ENCODE measurements around the gene TMEM35B.
A peak's percentile ranks its signal among the peaks of the same experiment; 100 is the strongest.
"Not testable (repeated sequence)": the region's sequence is repeated elsewhere in the genome, so short reads cannot be mapped to it uniquely, and the experiment has no call there.

Gene TMEM35B

DNA sequence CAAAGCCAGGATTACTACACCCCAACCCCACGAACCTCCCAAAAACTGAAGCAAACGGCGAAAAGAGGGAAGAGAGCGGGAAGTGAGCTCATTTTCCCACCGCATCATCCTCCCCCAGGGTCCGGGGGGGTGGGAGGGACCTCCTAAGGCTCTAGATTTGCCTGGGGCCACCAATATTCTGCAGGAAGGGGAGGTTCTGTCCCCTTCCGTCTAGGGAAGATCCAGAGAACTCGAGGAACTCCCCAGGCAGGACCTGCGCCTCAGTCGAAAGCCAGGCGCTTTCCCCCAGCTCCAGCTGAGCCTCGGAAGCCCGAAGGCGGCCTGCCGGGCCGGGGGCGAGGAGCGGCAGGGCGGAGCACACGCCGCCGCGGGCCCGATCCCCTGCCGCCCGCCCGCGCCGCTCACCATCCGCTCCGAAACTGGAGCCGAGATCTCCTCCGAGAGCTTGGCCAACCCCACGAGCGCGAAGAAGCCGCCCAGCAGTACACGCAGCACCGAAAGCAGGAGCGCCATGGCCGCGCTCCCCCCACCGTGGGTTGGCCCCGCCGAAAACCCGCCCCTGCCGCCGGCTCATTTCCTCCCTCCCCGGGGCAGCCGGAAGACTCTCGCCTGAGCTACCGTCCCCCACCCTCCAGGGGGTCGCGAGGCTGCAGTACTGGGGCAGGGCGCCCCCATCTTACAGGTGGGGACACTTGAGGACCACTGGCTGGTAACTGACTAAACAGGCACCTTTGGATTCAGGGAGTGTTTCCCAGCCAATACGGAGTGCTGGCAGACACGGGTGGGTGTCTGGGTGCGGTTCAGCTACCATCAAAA lies at the start of gene TMEM35B:
TMEM35B (minus strand) TSS at position 555 of the 816 bp plus-strand sequence; CDS start at position 513, 42 bp downstream.
- peak; percentile 44 for DNase-seq

DNA sequence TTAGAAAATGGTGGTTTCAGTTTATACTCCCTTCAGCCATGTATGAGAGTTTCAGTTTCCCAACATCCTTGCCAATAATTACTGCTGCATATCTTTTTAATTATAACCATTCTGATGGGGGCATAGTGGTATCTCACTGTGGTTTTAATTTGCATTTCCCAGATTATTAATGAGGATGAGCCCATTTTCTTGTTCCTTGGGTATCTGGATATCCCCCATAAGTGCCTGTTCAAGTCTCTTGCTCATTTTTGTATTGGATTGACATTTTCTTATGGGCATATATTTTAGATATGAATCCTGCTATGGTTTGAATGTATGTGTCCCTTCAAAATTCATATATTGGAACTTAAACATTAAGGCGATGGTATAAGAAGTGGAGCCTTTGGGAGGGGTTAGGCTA lies 48.2 kb upstream of the TMEM35B start:
- no peak for DNase-seq

DNA sequence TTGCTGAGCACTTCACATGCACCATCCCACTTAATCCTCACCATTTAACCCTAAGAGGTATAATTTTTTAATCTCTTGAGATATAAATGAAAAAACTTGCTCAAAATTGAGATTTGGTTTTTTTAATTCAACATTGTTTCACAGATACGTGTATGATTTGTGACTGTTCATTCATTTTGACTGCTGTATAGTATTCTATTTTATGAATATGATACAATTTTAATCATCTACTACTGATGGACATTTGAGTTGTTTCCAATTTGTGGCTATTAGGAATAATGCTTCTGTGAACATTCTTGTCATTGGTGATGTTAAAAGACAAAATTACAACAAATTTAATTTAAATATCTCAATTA lies 47.2 kb upstream of the TMEM35B start:
- DNase-seq, result no peak

DNA sequence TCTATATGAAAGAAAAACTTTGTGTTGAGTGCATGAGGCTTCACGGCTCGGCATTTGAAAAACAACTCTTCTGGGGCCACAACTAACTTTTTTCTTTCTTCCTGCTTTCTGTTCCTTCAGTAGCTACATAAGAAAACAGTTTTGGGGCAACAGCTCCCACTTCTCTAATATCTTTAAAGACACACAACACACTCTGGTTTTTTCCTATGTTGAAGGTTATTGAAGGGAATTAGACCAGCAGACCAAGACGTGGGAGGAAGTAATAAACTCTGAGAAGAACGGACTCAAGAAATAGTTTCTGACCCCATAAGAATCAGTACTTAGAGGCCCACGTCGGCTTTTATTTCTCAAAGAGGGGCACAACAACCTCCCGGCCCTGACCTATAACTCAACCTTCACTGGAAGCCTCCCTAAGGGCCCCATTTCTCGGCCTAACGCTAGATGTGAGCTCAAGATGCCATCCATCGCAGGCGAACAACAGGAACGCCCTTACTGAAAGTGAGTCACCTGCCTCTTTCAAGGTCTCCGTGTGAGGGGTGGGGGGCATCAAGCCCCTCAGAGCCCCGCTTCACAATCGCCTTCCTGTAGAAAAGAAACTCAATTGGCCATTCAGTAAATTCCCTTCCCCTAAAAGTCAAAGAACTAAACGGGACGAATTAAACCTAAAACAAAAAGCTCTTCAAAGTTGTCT lies 45.8 kb upstream of the TMEM35B start:
- peak; percentile 18 for DNase-seq

DNA sequence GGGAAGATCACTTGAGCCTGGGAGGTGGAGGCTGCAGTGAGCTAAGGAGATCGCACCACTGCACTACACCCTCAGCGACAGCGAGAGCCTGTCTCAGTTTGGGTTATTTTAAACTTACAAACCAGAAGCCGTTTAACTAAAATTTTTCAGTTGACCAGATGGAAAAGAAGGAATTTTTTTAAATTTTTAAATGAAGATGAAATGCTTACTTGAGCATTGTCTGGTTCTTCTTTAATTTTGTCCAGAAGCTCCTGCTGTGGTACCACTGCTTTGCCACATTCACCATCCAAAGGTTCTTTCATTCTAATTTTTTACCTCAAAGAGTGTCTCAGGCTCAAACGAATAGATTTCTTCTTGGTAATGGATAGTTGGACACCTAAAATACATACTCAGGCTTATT lies 45.2 kb upstream of the TMEM35B start:
- DNase-seq, result no peak

DNA sequence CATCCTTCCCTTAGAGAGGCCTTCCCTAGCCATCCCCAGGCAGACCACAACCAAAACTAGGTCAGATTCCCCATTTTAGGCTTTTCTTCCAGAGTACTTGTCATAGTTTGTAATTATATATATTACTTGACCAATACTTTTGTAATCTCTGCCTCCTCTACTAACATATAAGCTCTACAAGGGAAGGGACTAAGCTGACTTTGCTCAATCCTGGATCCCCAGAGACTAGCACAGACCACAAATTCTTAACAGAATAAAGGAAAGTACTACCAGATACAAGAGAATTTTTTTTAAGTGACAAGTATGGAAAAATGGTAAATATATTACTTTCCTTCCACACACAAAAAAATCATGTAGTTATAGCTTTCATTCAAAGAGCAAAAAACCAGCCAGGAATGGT lies 44.6 kb upstream of the TMEM35B start:
- DNase-seq, result no peak

DNA sequence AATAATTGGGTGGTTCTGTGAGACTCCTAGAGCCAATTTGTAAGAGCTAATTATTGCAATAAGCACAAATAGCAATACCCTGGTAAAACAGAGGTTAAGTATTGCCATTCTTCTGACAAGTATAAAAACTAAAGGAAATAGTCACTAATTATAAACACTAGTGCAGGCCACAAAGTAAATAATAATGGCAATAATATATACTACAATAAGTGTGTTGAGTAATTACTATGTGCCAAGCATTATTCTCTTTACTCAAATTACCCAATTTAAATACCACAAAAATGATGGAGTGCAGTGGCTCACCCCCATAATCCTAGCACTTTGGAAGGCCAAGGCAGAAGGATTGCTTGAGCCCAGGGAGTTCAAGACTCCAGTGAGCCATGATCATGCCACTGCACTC lies 31.3 kb upstream of the TMEM35B start:
- no peak for DNase-seq

DNA sequence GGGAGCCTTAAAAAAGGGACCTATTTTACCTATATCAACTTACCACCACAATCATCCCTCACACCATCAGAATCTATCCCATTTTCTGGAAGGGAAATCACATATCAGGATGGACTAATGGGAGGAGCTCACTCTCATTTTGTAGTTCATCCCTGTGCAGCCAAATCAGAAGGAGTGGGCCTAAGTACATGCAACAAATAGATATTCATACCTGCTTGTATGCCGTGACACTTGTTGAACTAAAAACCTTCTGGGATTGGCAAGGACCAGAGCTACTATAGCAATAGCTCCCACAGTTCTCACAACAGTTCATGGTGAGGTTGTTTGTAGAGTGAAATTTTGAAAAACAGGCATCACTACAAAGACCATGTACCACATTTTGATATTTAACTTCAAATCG lies 29.3 kb upstream of the TMEM35B start:
- DNase-seq, result no peak

DNA sequence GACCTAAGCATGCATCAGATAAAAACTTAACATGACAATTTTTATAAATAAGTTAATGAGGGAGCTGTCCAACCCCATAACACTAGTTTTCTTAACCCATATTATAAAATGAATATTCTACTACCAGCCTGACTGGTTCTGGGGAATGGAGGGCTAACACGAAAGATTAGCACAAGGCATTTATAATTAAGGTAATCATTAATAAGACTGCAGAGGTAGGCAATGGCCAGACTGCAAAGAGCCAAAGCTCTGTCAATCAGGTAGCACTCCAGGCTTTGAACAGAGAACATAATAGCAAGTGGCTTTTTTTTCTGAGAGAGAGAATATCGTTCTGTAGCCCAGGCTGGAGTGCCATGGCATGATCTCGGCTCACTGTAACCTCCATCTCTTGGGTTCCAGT lies 20.6 kb upstream of the TMEM35B start:
- DNase-seq, result no peak

DNA sequence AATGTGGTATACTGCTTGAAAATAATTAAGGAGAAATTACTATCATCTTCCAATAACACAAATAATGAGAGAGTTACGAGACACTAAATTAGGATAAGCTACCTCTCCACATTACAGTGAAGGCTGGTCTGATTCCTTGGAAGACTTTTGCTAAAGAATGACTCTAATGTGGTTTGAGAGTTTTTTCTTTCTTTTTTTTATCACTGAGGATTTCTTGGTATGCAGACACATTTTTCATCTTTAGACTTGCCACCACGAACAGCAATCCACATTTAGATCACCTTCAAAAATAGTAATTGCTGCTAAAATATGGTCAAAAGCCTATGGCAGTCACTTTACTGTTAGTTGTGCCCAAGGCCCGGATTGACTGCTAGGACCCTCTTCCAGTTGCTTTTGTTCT lies 16.6 kb upstream of the TMEM35B start:
- DNase-seq, result no peak

DNA sequence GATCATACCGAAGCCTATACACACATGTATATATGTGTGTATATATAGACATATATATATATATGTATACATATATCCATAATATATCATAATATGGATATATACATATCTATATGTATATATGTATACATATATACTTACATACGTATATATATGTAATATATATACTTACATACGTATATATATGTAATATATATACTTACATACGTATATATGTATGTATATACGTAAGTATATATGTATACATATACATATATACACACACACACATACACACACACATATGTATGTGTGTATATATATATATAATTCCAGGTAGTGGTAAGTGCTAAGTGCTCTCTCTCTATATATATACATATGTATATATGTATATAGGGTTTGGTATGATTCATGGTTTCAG lies 9.7 kb upstream of the TMEM35B start:
- no peak for DNase-seq

DNA sequence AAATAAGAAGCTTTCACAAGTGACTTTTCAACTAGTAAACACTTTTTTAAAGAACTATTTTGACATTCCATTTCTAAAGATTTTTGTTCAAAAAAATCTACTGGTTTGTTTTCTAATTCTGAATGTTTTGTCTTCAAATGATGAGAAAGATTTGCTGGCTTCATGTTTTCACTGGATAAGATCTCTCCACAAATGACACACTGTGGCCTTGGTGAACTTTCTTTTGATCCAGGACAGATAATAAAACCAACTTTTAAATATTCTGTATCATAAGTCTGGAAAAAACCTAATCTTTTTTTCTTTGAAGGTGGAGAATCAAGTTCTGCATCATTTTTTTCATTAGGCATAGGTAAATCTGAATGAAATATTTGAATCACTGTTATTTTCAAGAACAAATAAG lies 3.4 kb upstream of the TMEM35B start:
- no peak for DNase-seq

DNA sequence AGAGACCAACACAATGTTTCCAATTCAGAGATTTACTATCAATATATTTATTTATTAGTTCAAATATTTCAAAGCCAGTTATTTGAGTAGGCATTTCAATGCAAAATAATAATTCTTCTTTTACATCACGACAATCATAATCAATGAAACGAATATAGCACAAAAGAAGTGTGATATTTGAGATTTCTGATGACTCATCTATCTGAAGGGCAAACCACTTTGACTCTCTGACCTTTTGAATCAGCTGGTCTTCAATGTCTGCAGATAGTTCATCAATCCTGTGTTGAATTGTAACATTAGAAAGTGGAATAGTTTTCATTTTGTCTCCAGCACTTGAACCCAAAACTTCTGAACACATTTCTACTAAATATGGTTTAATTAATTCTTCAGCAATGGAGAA lies 3.0 kb upstream of the TMEM35B start:
- DNase-seq, result no peak

DNA sequence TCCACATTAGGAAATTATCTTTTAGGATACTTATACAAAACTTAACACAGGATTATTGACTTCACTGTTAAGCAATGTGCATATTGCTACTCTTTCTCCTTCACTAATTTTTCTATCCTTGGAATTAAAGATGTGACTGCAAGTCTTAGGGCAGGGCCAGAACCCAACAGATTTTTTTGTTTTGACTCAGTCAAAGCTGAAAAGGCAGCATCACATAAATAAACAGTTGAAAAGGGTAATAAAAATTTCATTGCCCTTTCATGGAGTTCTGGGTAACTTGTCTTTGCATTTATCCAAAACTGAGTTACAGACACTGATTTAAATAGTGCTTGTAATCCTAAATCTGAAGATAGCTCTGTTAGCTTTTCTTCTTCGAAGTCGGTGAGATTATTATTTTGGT lies 1.9 kb upstream of the TMEM35B start:
- no peak for DNase-seq

DNA sequence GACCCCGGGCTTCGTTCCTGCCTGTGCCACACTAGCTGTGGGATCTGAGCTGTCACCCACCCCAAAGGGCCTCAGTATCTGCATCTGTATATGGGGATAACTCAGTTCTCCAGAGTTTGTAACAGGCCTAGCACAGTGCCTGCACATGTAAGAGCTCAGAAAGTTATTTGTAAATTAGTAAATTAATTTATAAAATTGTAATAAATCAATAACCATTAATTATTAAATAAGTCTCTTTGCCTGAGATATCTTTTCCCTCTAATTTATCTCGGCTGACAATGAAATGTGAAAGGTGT lies 410 bp upstream of the TMEM35B start:
- not testable (repeated sequence) for DNase-seq

DNA sequence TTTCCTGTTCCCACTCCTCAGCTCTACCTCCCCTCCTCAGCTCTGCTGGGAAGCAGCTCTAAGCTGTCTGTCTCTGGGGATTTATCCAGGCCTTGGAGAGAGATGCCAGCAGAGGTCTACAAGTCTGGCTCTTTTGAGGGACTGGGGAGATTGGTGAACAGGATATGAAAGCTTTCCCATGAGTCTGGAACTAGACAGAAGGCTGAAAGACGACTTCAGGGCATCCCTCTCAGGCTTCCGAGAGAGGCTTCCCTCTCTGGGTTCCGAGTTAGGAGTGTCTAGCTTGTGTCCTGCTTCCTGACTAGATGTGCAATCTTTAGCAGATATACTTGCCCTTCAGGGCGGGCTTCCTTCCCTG lies 733 bp downstream of the TMEM35B start:
- DNase-seq, result peak; percentile 46

DNA sequence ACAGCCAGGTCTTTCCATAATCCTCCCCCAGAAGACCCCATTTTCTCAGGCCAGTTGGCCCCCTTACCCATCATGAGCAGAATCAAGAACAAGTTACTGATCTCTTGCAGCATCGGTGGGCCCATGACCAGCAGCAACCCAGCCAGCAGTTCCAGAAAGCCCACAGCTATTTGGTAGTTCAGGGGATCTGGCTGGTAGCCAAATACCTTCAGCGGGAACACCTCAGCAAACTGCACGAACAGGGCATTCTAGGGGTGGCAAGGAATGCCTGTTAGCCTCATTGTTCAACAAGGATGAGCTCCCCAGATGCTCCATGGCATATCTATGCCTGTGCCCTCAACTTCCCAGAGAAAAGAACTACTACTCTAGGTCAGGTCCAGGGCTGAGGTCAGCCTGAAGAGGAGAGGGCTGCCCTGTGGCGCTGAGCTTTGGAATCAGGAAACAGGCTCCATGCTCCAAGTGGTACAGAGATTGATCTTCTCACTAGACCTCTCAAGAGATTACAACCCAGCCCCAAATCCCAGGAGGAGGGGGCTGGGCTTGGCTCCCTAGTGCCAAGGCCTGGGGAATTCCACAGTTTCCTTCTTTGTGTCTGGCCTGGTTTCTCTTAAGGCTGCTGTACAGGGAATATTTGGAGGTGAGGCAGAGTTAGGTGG lies 1.3 kb downstream of the TMEM35B start:
- peak; percentile 20 for DNase-seq

DNA sequence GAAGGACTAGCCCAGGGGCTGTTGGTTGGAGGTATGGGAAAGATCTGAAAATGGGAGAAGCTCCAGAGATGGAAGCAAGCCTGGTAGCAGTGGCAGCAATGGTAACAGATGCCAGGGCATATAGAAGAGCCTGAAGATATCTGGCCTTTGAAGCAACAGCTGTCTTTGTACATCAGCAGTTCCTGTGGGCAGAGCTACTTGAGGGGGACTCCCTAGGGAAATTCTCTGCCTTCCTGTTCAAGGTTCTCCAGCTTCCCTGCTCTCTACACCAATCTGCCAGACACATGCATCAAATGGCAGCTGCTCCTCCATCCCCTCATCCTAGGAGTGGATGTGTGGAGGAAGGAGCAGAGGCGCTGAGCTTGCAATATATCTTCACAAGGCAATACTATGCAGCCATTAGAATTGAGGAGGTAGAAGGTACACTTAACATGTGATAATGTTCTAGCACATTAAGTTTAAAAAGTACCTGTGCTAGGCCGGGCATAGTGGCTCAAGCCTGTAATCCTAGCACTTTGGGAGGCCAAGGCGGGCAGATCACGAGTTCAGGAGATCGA lies 2.2 kb downstream of the TMEM35B start:
- DNase-seq, result no peak

DNA sequence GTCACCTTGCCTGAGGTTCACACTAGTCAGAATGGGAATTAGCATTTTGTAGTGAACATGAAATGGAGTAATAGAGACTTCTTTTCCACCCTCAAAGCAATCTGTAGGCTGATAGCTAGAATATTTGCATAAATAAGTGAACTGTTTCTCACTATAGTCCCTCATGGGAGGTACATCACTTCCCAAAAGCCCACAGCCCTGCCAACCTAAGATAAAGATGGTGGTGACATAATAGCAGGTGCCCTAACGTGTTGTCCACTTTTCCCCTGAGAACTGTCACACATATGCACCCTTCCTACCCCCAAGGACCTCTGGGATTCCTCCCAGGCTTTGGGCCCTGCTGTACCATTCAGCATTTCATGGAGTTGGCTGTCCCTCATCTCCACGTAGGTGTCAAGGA lies 4.4 kb downstream of the TMEM35B start:
- DNase-seq, result no peak

DNA sequence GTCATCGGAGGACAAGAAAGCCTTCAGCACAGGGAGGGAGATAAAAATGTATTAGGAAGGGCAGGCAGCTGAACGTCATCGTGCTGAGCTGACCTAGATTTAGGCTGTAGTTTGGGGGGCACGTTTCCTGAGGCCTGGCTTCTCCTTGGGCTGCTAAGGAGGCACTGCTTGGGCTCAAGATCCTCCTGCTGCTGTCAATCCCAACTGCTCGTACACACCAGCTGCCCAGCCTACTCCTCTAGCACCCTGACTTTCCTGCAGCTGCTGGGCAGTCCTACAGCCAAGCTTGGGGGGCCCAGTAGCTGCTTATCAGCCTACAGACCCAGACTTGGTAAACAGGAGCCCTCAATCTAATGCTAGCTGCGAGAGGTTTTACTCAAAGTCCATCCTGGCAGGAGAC lies 6.2 kb downstream of the TMEM35B start:
- DNase-seq, result no peak

DNA sequence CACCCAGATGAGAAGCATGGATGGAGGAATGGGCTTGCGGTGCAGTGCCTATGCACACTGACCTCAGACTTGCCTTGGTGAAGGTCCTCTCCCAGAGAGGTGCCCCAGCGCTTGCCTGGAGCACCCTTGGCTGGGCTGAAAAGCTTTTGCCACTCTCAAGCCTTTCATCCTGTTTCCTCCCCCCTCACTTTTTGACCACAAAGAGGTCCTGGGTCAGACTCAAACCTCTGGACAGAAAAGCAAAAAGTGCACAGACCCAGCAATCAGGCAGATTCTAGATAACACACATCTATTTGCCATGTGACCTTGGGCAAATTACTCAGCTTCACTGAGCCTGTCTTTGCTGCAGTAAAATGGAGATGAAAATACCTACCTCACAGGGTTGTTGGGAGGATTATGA lies 7.3 kb downstream of the TMEM35B start:
- no peak for DNase-seq

DNA sequence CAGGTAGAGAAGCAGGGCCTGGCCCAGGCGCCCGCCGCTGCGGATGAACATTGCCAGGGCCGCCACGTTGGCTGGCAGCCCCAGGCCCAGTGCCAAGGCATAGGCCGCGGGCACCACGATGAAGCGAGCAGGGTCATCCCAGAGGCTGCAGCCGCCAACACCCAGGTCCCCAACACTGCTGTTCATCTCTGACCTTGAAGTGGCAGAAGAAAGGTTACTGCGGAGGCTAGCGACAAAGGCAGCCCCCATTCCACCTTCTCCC lies 8.0 kb downstream of the TMEM35B start:
- DNase-seq, result no peak

DNA sequence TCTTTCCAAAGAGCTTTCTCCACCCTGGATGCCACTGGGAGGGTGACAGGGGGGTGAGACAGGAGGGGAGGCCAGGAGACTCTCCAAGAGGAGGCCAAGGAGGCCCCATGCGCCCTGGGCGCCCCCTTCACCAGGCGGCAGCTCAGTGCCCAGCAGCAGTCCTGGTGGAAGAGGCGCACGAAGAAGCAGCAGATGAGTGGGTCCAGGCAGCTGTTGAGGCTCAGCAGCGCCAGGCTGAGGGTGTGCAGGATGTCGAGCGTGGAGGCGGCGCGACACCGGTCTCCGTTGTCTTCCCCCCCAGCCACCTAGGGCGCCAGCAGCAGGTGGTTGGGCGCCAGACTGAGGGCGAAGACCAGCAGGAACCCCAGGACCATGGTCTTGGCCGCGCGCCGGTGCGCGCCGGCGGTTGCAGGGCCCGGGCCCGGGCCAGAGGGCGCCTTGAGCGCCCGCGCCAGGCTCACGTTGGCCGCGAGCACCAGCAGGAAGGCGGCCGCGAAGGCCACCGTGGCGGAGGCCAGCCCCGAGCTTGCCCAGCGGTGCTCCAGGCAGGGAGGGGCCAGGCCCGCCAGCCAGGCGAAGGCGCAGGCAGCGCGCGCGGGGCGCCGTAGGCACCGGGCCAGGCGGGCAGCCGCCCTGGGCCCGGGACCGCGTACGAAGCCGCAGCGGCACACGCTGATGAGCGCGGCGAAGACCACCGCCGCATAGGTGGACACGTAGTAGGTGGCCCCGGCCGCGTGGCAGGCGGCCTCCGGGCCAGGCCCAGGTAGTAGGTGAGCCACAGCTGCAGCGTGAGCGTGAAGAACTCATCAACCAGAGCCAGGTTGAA lies 8.6 kb downstream of the TMEM35B start:
- no peak for DNase-seq

DNA sequence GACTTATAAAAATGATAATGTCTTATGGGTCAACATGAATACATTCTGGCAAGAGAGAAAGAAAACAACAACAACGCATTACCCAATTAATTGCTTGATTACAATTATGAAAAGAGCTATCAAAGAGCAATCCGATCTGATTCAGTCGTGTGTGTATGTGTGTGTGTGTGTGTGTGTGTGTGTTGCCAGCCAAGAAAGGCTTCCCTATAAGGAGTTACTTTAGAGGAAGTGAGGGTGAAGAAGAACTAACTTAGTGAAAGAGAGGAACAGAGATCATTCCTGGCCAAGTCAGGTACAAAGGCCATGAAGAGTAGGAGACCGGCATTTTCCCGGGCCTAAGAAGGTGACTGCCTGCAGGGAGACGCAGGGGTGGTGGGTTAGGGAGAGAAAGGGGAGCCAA lies 9.4 kb downstream of the TMEM35B start:
- DNase-seq, result no peak
